Caki2 (cell line): Measurements from ENCODE around the gene DHRSX. TPM values are rescaled to one million over a fixed set of nuclear protein-coding genes. Genes with fewer than 3 reads are reported as not detected.
A peak's percentile ranks its signal among the peaks of the same experiment; 100 is the strongest.
"Not testable (repeated sequence)": the region's sequence is repeated elsewhere in the genome, so short reads cannot be mapped to it uniquely, and the experiment has no call there.

Experiments used
- DNase-seq: peaks from one replicate; pipeline ENCODE4 v3.0.0-alpha.2; 2015; ENCODE audit warnings: low read depth
- in situ Hi-C: cut with HindIII; loops from 2 replicates; pipeline ENCODE4 v1.10.0; 2016; ENCODE audit warnings: low sequenced_read_pairs, low pct_unique_long_range_greater_than_20kb, mixed read lengths
- total RNA-seq: library from RNA; depleted of rRNA; stranded (reverse); fragments of >200 nt; shearing (Covaris generic); gene quantifications from 2 replicates; pipeline ENCODE4 v1.2.3, GENCODE V29; 2014; ENCODE audit warnings: low replicate concordance

The DHRSX gene
- total RNA-seq, 1 experiment from 2014 or later = 31.3 TPM

- in situ Hi-C loops = no loop called here
- DNase-seq = no peak
These were observed 110.0 kb downstream of the DHRSX start for GRCh38 chrX:2390754-2391153.

- DNase-seq, in situ Hi-C loops: not testable (repeated sequence)
These were observed 111.0 kb downstream of the DHRSX start for GRCh38 chrX:2389731-2390130.

GRCh38 chrX:2389324-2389723, 111.5 kb downstream of the DHRSX start:
- in situ Hi-C loops = no loop called here

GRCh38 chrX:2388669-2389068, 112.1 kb downstream of the DHRSX start:
- in situ Hi-C loops = no loop called here
- DNase-seq = no peak

More at GRCh38 chrX:2389324-2389723, 111.5 kb downstream of the DHRSX start:
- DNase-seq = no peak

GRCh38 chrX:2387614-2388239, 113.0 kb downstream of the DHRSX start:
- DNase-seq = no peak
- in situ Hi-C loops = no loop called here

GRCh38 chrX:2385224-2385623, 115.6 kb downstream of the DHRSX start:
- in situ Hi-C loops = no loop called here
- peak; percentile 65 for DNase-seq

- in situ Hi-C loops = no loop called here
- no peak for DNase-seq
These were observed 116.3 kb downstream of the DHRSX start for GRCh38 chrX:2384486-2384885.

- in situ Hi-C loops = no loop called here
- DNase-seq = no peak
These were observed 117.0 kb downstream of the DHRSX start for GRCh38 chrX:2383735-2384134.

GRCh38 chrX:2383144-2383543, 117.6 kb downstream of the DHRSX start:
- DNase-seq = no peak
- in situ Hi-C loops = no loop called here

GRCh38 chrX:2382433-2383048, 118.2 kb downstream of the DHRSX start:
- in situ Hi-C loops, DNase-seq: not testable (repeated sequence)

GRCh38 chrX:2376166-2376565, 124.6 kb downstream of the DHRSX start:
- in situ Hi-C loops = no loop called here
- no peak for DNase-seq

- in situ Hi-C loops = no loop called here
- no peak for DNase-seq
These were observed 126.7 kb downstream of the DHRSX start for GRCh38 chrX:2374086-2374485.

- no peak for DNase-seq
- in situ Hi-C loops = no loop called here
These were observed 127.2 kb downstream of the DHRSX start for GRCh38 chrX:2373615-2374014.

- in situ Hi-C loops = no loop called here
- DNase-seq = peak; percentile 99
These were observed 129.6 kb downstream of the DHRSX start for GRCh38 chrX:2371026-2371711.

GRCh38 chrX:2370456-2370855, 130.3 kb downstream of the DHRSX start:
- no peak for DNase-seq
- in situ Hi-C loops = no loop called here

GRCh38 chrX:2369206-2369605, 131.6 kb downstream of the DHRSX start:
- no peak for DNase-seq
- in situ Hi-C loops = no loop called here

GRCh38 chrX:2360731-2361130, 140.0 kb downstream of the DHRSX start:
- in situ Hi-C loops = no loop called here
- DNase-seq = no peak

GRCh38 chrX:2359522-2359921, 141.3 kb downstream of the DHRSX start:
- DNase-seq, in situ Hi-C loops: not testable (repeated sequence)
